Karpas-422 (cell line): ENCODE data around the gene MYL9. TPM values are rescaled to one million over a fixed set of nuclear protein-coding genes. Genes with fewer than 3 reads are reported as not detected.

ENCODE experiments used
- DNase-seq: peaks from one replicate; pipeline ENCODE4 v3.0.0-alpha.2; 2015
- H2AFZ ChIP-seq: fragments of 200-600 bp; sonication (generic); 2 replicates; pipeline ENCODE4 v1.6.1; 2014; ENCODE audit warnings: antibody characterized with exemption, low read length, mixed read lengths
- H3K27ac ChIP-seq: fragments of 200-600 bp; sonication (generic); 2 replicates; pipeline ENCODE4 v1.5.1; 2014; ENCODE audit warnings: mild to moderate bottlenecking, low read length, moderate library complexity
- H3K27me3 ChIP-seq: fragments of 200-600 bp; sonication (generic); 2 replicates; pipeline ENCODE4 v1.6.1; 2014; ENCODE audit warnings: low read length, mixed read lengths
- H3K36me3 ChIP-seq: fragments of 200-600 bp; sonication (generic); 2 replicates; pipeline ENCODE4 v1.6.1; 2014; ENCODE audit warnings: low read length, mixed read lengths; ENCODE audit not compliant: insufficient read depth
- H3K4me1 ChIP-seq: fragments of 200-600 bp; sonication (generic); 2 replicates; pipeline ENCODE4 v1.6.1; 2014; ENCODE audit warnings: mild to moderate bottlenecking, low read length, mixed read lengths
- H3K4me2 ChIP-seq: fragments of 200-600 bp; sonication (generic); 2 replicates; pipeline ENCODE4 v1.6.1; 2014; ENCODE audit warnings: low read length, low read depth, mild to moderate bottlenecking; ENCODE audit not compliant: poor library complexity, severe bottlenecking
- H3K4me3 ChIP-seq: fragments of 200-600 bp; sonication (generic); 2 replicates; pipeline ENCODE4 v1.5.1; 2014; ENCODE audit warnings: mild to moderate bottlenecking, antibody characterized with exemption, low read length, mixed read lengths
- H3K79me2 ChIP-seq: fragments of 200-600 bp; sonication (generic); 2 replicates; pipeline ENCODE4 v1.6.1; 2014; ENCODE audit warnings: mild to moderate bottlenecking, low read length, mixed read lengths
- H3K9ac ChIP-seq: fragments of 200-600 bp; sonication (generic); 2 replicates; pipeline ENCODE4 v1.6.0; 2014; ENCODE audit warnings: low read length
- H3K9me2 ChIP-seq: fragments of 200-600 bp; sonication (generic), shearing (Covaris generic); replicated peaks from 2 replicates; pipeline ENCODE4 v1.6.0; 2014; ENCODE audit warnings: mild to moderate bottlenecking, low read length, moderate library complexity; ENCODE audit not compliant: insufficient read depth
- H3K9me3 ChIP-seq: fragments of 300-700, 200-600 bp; sonication (generic); 2 replicates; pipeline ENCODE4 v1.6.1; 2014; ENCODE audit warnings: low read length, mixed read lengths
- H4K20me1 ChIP-seq: fragments of 200-600 bp; sonication (generic); 2 replicates; pipeline ENCODE4 v1.6.1; 2014; ENCODE audit warnings: mild to moderate bottlenecking, antibody characterized with exemption, low read length, low read depth; ENCODE audit not compliant: insufficient read depth
- total RNA-seq: library from RNA; depleted of rRNA; stranded (reverse); fragments of >200 nt; shearing (Covaris generic); gene quantifications from 2 replicates; pipeline ENCODE4 v1.2.3, GENCODE V29; 2014; ENCODE audit warnings: low replicate concordance; rRNA removed

The MYL9 gene
- not detected in 2 replicates for total RNA-seq

DNA sequence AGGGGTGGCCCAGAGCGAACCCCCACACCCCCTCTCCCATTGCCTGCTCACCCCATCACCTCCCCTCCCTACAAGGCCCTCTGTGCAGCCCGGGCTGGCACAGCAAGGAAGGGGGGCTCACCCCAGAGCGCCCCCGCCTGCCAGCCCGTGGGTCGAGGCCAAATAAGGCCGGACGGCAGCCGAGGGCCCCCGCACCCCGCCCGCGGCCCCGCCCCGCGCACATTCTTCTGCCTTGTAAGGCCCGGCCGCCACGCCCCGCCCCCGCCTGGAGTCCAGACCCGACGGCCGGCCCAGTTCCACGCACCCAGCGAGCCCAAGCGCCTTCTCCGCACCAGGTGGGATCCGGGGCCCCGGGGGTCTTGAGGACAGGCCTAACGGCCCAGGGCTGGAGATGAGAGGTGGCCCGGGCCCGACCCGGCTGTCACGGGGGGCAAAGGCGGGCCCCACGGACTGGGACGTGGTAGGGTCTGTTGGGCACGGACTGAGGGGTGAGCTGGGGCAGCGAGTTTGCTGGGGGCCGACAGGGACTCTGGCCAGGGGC, at the start of gene MYL9:
Gene MYL9, plus strand, starts transcription at position 293 of the 541 bp plus-strand sequence. CDS start 3,366 bp downstream, outside the sequence.
- H3K9me3 ChIP-seq, result no peaks in the 10 kb centered on the region
- no peaks in the 10 kb centered on the region for H3K27me3 ChIP-seq
- no peak within 1 kb of the TSS for H3K4me3 ChIP-seq
- DNase-seq, result no peak
- no peak within 1 kb of the TSS for H2AFZ ChIP-seq
- no peaks in the 10 kb centered on the region for H3K9me2 ChIP-seq
- H3K4me1 ChIP-seq, result peaks cover 3% of the 10 kb centered on the region; the same call in 1 of the 2 replicates
- H3K79me2 ChIP-seq, result no peaks in the 10 kb centered on the region; the same call in 1 of the 2 replicates
- no peak within 1 kb of the TSS for H3K9ac ChIP-seq
- no peak within 1 kb of the TSS for H3K4me2 ChIP-seq
- no peaks in the 10 kb centered on the region for H3K36me3 ChIP-seq
- H4K20me1 ChIP-seq, result no peaks in the 10 kb centered on the region
- H3K27ac ChIP-seq, result no peak within 1 kb of the TSS

DNA sequence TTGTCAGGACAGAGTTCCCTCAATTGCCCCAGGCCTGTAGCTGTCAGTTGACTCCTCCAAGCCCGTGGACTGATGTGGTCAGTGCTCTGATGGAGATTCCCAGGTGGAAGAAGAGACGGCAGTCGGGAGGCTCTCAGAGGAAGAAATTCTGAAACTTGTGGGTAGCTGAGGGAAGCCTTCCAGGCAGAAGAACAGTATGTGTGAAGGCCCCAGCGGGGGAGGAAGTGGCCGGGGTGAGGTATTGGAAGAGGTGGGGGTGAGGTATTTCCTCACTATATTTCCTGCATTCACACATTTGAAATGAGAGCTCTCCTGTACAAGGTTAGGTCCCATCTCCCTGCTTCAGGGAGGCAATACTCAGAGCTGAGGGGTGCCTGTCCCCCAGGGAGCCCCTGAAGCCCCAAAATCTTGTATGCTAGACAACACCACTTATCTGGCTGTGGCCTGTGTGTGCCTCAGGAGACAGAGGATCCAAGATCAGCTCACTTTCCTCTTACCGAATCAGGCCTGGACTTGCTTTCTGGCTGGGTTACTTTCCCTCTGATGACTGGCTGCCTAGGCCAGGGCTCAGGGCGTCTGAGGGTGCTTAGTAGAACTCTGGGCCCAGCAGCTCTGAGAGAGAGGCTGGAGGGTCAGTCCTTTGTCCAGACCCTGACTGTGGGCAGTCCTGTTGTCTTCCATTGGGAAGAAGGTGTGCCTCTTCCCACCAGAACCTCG, 49.3 kb upstream of the MYL9 start:
- Histone ChIP-seq H3K9ac (no peak overlapping the region), H3K27me3 (no peaks in the 10 kb centered on the region), H3K4me1 (no peaks in the 10 kb centered on the region), H2AFZ (no peak overlapping the region), H3K9me3 (no peaks in the 10 kb centered on the region), H3K4me2 (no peak overlapping the region), H3K4me3 (no peak overlapping the region), H3K79me2 (no peaks in the 10 kb centered on the region), H4K20me1 (0 out of 2 replicates have a peak, but pooled peaks cover 4% of the 10 kb centered on the region), H3K36me3 (no peaks in the 10 kb centered on the region), H3K9me2 (no peaks in the 10 kb centered on the region), H3K27ac (no peak overlapping the region)
- DNase-seq, result no peak

- H3K4me3 ChIP-seq, result no peak overlapping the region
- no peaks in the 10 kb centered on the region for H3K9me3 ChIP-seq
- no peak overlapping the region for H3K27ac ChIP-seq
- H3K79me2 ChIP-seq, result no peaks in the 10 kb centered on the region
- H3K9me2 ChIP-seq, result no peaks in the 10 kb centered on the region
- no peaks in the 10 kb centered on the region for H3K27me3 ChIP-seq
- H3K4me2 ChIP-seq, result no peak overlapping the region
- no peaks in the 10 kb centered on the region for H3K36me3 ChIP-seq
- H4K20me1 ChIP-seq, result 0 out of 2 replicates have a peak, but pooled peaks cover 4% of the 10 kb centered on the region
- no peak for DNase-seq
- no peak overlapping the region for H3K9ac ChIP-seq
- H3K4me1 ChIP-seq, result no peaks in the 10 kb centered on the region
- no peak overlapping the region for H2AFZ ChIP-seq
These were observed 48.1 kb upstream of the MYL9 start for GRCh38 chr20:36493051-36493800.

GRCh38 chr20:36493801-36494114, 47.6 kb upstream of the MYL9 start:
- H3K27ac ChIP-seq, result no peak overlapping the region
- H3K4me1 ChIP-seq, result no peaks in the 10 kb centered on the region
- no peak for DNase-seq
- no peak overlapping the region for H3K4me2 ChIP-seq
- H3K9me3 ChIP-seq, result no peaks in the 10 kb centered on the region
- H3K9ac ChIP-seq, result no peak overlapping the region
- no peak overlapping the region for H3K4me3 ChIP-seq
- 0 out of 2 replicates have a peak, but pooled peaks cover 4% of the 10 kb centered on the region for H4K20me1 ChIP-seq
- H3K9me2 ChIP-seq, result no peaks in the 10 kb centered on the region
- H3K36me3 ChIP-seq, result no peaks in the 10 kb centered on the region
- no peak overlapping the region for H2AFZ ChIP-seq
- no peaks in the 10 kb centered on the region for H3K79me2 ChIP-seq
- no peaks in the 10 kb centered on the region for H3K27me3 ChIP-seq

DNA sequence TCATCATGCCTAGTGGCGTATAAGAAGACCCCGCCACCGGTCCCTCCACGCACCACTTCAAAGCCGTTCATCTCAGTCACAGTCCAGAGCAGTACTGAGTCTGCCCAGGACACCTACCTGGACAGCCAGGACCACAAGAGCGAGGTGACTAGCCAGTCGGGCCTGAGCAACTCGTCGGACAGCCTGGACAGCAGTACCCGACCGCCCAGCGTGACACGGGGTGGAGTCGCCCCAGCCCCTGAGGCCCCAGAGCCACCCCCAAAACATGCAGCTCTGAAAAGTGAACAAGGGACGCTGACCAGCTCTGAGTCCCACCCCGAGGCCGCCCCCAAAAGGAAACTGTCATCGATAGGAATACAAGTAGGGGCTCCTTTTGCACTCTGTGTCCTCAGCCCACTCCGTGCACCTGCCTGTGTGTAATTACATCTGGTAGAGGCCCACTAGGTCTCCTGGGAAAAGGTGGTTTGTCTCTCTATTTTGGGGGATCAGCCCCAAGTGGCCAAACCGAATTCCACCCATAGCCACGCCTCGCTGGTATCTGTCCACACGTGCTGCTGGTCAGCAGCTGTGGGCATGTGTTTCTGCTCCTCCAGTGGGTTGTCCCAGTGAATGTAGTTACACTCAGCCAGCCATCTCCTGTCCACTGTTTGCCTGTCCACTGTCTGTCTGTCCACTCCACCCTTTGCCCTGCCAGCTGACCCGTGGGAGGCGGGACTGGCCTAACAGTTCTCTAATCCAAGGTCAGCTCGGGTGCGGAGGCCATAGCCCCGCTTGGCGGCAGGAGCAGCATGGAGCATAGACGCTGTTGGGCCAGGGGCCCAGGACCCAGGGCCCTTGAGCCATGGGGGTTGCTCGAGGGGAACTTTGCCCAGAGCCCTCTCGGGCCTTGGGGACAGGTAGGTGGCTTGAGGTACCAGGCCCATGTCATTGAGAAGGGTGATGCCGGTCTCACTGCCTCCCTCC, 44.3 kb upstream of the MYL9 start:
- Histone ChIP-seq H3K9me3 (no peaks in the 10 kb centered on the region), H3K36me3 (no peaks in the 10 kb centered on the region), H3K4me1 (no peaks in the 10 kb centered on the region), H3K9ac (no peak overlapping the region), H3K4me2 (no peak overlapping the region), H3K4me3 (no peak overlapping the region), H3K79me2 (no peaks in the 10 kb centered on the region), H4K20me1 (0 out of 2 replicates have a peak, but pooled peaks cover 4% of the 10 kb centered on the region), H3K27me3 (no peaks in the 10 kb centered on the region), H3K27ac (no peak overlapping the region), H3K9me2 (no peaks in the 10 kb centered on the region), H2AFZ (no peak overlapping the region)
- DNase-seq, result no peak

DNA sequence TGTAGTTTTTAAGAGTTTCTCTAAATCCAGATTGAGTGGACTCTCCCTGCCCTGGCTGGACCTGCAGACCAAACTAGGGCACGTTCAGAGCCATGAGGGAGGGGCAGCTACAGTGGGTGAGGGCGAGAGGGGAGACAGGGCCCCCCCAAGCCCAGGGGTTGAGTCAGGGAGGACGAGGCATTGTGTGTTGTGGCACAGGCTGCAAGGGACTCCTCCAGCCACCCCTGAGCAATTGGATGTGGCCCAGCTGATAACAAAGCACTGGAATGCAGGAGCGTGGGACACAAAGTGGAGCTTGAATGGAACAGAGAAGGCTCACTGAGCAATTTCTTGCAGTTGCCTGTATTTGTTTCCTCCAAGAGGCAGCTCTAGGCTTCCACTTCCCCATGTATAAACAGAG, 43.5 kb upstream of the MYL9 start:
- Histone ChIP-seq H3K36me3 (no peaks in the 10 kb centered on the region), H3K4me3 (no peak overlapping the region), H3K9me3 (no peaks in the 10 kb centered on the region), H3K79me2 (no peaks in the 10 kb centered on the region), H3K9me2 (no peaks in the 10 kb centered on the region), H3K9ac (no peak overlapping the region), H3K4me1 (no peaks in the 10 kb centered on the region), H3K27ac (no peak overlapping the region), H3K27me3 (no peaks in the 10 kb centered on the region), H2AFZ (no peak overlapping the region), H4K20me1 (0 out of 2 replicates have a peak, but pooled peaks cover 4% of the 10 kb centered on the region), H3K4me2 (no peak overlapping the region)
- no peak for DNase-seq

DNA sequence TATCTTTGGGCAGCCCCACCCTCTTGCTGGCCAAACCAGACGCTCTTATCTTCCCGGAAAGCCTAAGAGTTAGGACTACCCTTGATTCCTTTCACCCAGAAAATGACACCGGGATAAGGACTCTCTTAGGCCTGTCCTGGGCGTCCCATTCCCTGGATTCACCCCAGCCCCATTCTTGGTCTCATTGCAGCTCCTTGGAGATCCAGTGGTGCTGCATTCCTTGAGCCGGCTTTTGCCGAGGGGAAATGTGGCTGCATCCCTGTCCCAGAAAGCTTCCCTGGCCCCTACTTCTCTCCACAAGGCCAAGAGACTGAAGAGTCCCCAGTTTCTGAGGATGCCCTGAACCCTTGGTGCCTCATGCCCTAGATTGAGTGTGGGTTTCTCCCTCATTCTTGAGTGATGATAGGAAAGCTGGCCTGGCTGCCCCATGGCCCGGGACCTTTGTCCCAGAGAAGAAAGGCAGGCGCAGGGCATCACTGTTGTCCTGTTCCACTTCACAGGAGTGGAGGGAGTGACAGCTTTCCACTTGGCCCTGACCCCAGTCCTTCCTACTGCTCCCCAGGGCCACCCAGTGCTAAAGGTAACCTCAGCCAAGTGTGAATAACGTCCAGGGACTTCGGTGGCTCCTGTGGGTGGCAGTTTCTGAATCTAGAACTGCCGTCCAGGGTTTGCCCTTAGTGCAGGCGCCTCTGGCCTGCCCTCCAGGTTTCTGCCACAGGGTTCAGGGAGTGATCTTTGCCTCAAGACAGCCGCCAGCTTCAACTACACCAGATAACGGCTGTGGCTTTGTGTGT, 42.7 kb upstream of the MYL9 start:
- Histone ChIP-seq H3K27ac (no peak overlapping the region), H3K9ac (no peak overlapping the region), H3K4me1 (no peaks in the 10 kb centered on the region), H3K9me2 (no peaks in the 10 kb centered on the region), H3K36me3 (no peaks in the 10 kb centered on the region), H3K4me2 (no peak overlapping the region), H3K4me3 (no peak overlapping the region), H3K27me3 (no peaks in the 10 kb centered on the region), H3K79me2 (no peaks in the 10 kb centered on the region), H3K9me3 (no peaks in the 10 kb centered on the region), H2AFZ (no peak overlapping the region), H4K20me1 (0 out of 2 replicates have a peak, but pooled peaks cover 4% of the 10 kb centered on the region)
- no peak for DNase-seq
